ENCODE results near the gene VPS37D. TPM values are rescaled to one million over a fixed set of nuclear protein-coding genes. Genes with fewer than 3 reads are reported as not detected.
"Not testable (repeated sequence)": the region's sequence is repeated elsewhere in the genome, so short reads cannot be mapped to it uniquely, and the experiment has no call there.

VPS37D gene
- total RNA-seq, 1 donor from 2014 or later, result 15.6 TPM

- peak; percentile 22 for TF ChIP-seq CTCF (IDR thresholded peaks at IDR 0.05; ENCODE audit: unreplicated experiment)
- Mint-ChIP-seq H3K9me3 (ENCODE audit: low read depth) (no peaks in the 10 kb centered on the region), H3K4me3 (ENCODE audit: low read depth) (peak overlapping the region; percentile 41), H3K36me3 (ENCODE audit: insufficient read depth) (no peaks in the 10 kb centered on the region), H3K27ac (peak overlapping the region; percentile 84), H3K4me1 (ENCODE audit: low read depth) (no peaks in the 10 kb centered on the region), H3K27me3 (peaks cover 71% of the 10 kb centered on the region)
- peak; percentile 48 for DNase-seq (ENCODE audit: low spot score, unreplicated experiment)
Measured at GRCh38 chr7:73647725-73648592, 19.7 kb upstream of the VPS37D start.

- no peak overlapping the region for H3K27ac Mint-ChIP-seq
- peaks cover 75% of the 10 kb centered on the region for H3K27me3 Mint-ChIP-seq
- no peaks in the 10 kb centered on the region for H3K9me3 Mint-ChIP-seq (ENCODE audit: low read depth)
- H3K36me3 Mint-ChIP-seq (ENCODE audit: insufficient read depth), result no peaks in the 10 kb centered on the region
- no peaks in the 10 kb centered on the region for H3K4me1 Mint-ChIP-seq (ENCODE audit: low read depth)
- no peak for TF ChIP-seq CTCF (IDR thresholded peaks at IDR 0.05; ENCODE audit: unreplicated experiment)
- DNase-seq (ENCODE audit: low spot score, unreplicated experiment), result no peak
- peak overlapping the region; percentile 29 for H3K4me3 Mint-ChIP-seq (ENCODE audit: low read depth)
Measured at GRCh38 chr7:73648593-73649332, 18.9 kb upstream of the VPS37D start.

GRCh38 chr7:73649576-73649975 lies 18.1 kb upstream of the VPS37D start:
- peaks cover 71% of the 10 kb centered on the region for H3K27me3 Mint-ChIP-seq
- no peak for TF ChIP-seq CTCF (IDR thresholded peaks at IDR 0.05; ENCODE audit: unreplicated experiment)
- H3K4me1 Mint-ChIP-seq (ENCODE audit: low read depth), result no peaks in the 10 kb centered on the region
- no peaks in the 10 kb centered on the region for H3K9me3 Mint-ChIP-seq (ENCODE audit: low read depth)
- H3K36me3 Mint-ChIP-seq (ENCODE audit: insufficient read depth), result no peaks in the 10 kb centered on the region
- no peak for DNase-seq (ENCODE audit: low spot score, unreplicated experiment)
- no peak overlapping the region for H3K4me3 Mint-ChIP-seq (ENCODE audit: low read depth)
- H3K27ac Mint-ChIP-seq, result no peak overlapping the region

- TF ChIP-seq CTCF (IDR thresholded peaks at IDR 0.05; ENCODE audit: unreplicated experiment), result no peak
- Mint-ChIP-seq H3K4me1 (ENCODE audit: low read depth) (no peaks in the 10 kb centered on the region), H3K36me3 (ENCODE audit: insufficient read depth) (no peaks in the 10 kb centered on the region), H3K4me3 (ENCODE audit: low read depth) (no peak overlapping the region), H3K9me3 (ENCODE audit: low read depth) (no peaks in the 10 kb centered on the region), H3K27me3 (peaks cover 63% of the 10 kb centered on the region), H3K27ac (no peak overlapping the region)
- no peak for DNase-seq (ENCODE audit: low spot score, unreplicated experiment)
Measured at GRCh38 chr7:73650524-73650923, 17.1 kb upstream of the VPS37D start.

- Mint-ChIP-seq H3K27me3 (peaks cover 43% of the 10 kb centered on the region), H3K27ac (no peak overlapping the region), H3K36me3 (ENCODE audit: insufficient read depth) (no peaks in the 10 kb centered on the region), H3K4me1 (ENCODE audit: low read depth) (no peaks in the 10 kb centered on the region), H3K4me3 (ENCODE audit: low read depth) (no peak overlapping the region), H3K9me3 (ENCODE audit: low read depth) (no peaks in the 10 kb centered on the region)
- no peak for DNase-seq (ENCODE audit: low spot score, unreplicated experiment)
- TF ChIP-seq CTCF (IDR thresholded peaks at IDR 0.05; ENCODE audit: unreplicated experiment), result no peak
Measured at GRCh38 chr7:73652541-73652949, 15.1 kb upstream of the VPS37D start.

GRCh38 chr7:73655309-73655708 lies 12.3 kb upstream of the VPS37D start:
- H3K27me3 Mint-ChIP-seq, result peaks cover 28% of the 10 kb centered on the region
- not testable (repeated sequence) for H3K36me3 Mint-ChIP-seq (ENCODE audit: insufficient read depth); H3K4me1 Mint-ChIP-seq (ENCODE audit: low read depth); H3K9me3 Mint-ChIP-seq (ENCODE audit: low read depth); H3K27ac Mint-ChIP-seq; H3K4me3 Mint-ChIP-seq (ENCODE audit: low read depth); DNase-seq (ENCODE audit: low spot score, unreplicated experiment)
